ENCODE data around the gene AMFR. TPM values are rescaled to one million over a fixed set of nuclear protein-coding genes. Genes with fewer than 3 reads are reported as not detected.

Gene AMFR
- total and polyA plus RNA-seq, 2 of the 8 experiments (the other 6 are each of a cell fraction or from before 2014, with no cell fraction given): 18.6 to 21.7 TPM

- Histone ChIP-seq H3K18ac (ENCODE audit: extremely low read depth, low read length) (no peak overlapping the region), H2BK120ac (replicated peaks; ENCODE audit: low read depth, low read length) (no peak overlapping the region), H3K27me3 (replicated peaks in 1 of 4; ENCODE audit: control insufficient read depth in 3 of 4, extremely low read depth in 1 of 4, insufficient read depth in 3 of 4, low read length in 3 of 4) (no peaks in the 10 kb centered on the region), H4K8ac (ENCODE audit: extremely low read depth, insufficient read depth, low read length) (no peak overlapping the region), H3K23me2 (ENCODE audit: low read depth, low read length) (no peaks in the 10 kb centered on the region), H2AK5ac (ENCODE audit: low read depth, low read length) (no peak overlapping the region), H3K4ac (replicated peaks; ENCODE audit: insufficient read length, low read depth, low read length) (no peak overlapping the region), H3K79me1 (ENCODE audit: low read depth, low read length) (no peaks in the 10 kb centered on the region), H3K14ac (ENCODE audit: insufficient read length) (no peak overlapping the region), H3K56ac (replicated peaks; ENCODE audit: insufficient read length, low read depth, low read length) (no peak overlapping the region), H4K5ac (ENCODE audit: insufficient read length, low read depth, low read length) (no peak overlapping the region), H2BK12ac (ENCODE audit: low read depth, low read length) (no peak overlapping the region), H2BK5ac (ENCODE audit: low read depth, low read length) (no peak overlapping the region), H3K4me3 (ENCODE audit: extremely low read depth in 1 of 4, insufficient read depth in 2 of 4, low read depth in 3 of 4, low read length in 4 of 4) (no peak overlapping the region), H3K79me2 (ENCODE audit: control insufficient read depth in 1 of 2, insufficient read depth in 2 of 2, low read length in 2 of 2) (no peaks in the 10 kb centered on the region), H4K91ac (replicated peaks; ENCODE audit: insufficient read length, low read length) (no peak overlapping the region), H2AFZ (ENCODE audit: low read length) (no peak overlapping the region), H2BK15ac (ENCODE audit: low read length) (no peak overlapping the region), H3K9me3 (ENCODE audit: insufficient read depth in 2 of 2, low read depth in 1 of 2, low read length in 1 of 2) (no peaks in the 10 kb centered on the region), H3K9ac (replicated peaks in 1 of 4; ENCODE audit: extremely low read depth in 1 of 4, low read depth in 3 of 4, low read length in 3 of 4) (no peak overlapping the region), H3K27ac (ENCODE audit: low read depth, low read length) (no peak overlapping the region), H4K20me1 (replicated peaks in 1 of 2; ENCODE audit: control insufficient read depth in 1 of 2, insufficient read depth in 2 of 2, low read length in 2 of 2) (no peaks in the 10 kb centered on the region), H2BK20ac (ENCODE audit: low read length) (no peak overlapping the region), H3K4me2 (ENCODE audit: insufficient read depth in 1 of 2, low read depth in 2 of 2, low read length in 2 of 2) (no peak overlapping the region), H3K36me3 (ENCODE audit: control insufficient read depth in 2 of 4, insufficient read depth in 4 of 4, low read length in 3 of 4) (peaks cover 0 to 6% (median 3%) of the 10 kb centered on the region in 4 experiments; a peak in 4 of 8 replicates), H3K4me1 (replicated peaks in 1 of 4; ENCODE audit: control insufficient read depth in 3 of 4, insufficient read depth in 4 of 4, low read length in 3 of 4) (no peaks in the 10 kb centered on the region; a peak in 1 of 7 replicates), H3K23ac (ENCODE audit: insufficient read length) (no peak overlapping the region)
- DNase-seq (ENCODE audit: low read depth in 1 of 2, low spot score in 2 of 2) (no peak), FAIRE-seq (no peak)
- POLR2A ChIA-PET (ENCODE audit: partially characterized antibody): no interaction called here
- CTCF ChIA-PET (ENCODE audit: partially characterized antibody): interaction anchor here (0.9 to 1.2 kb wide), 2 partner anchors 9 to 11 kb away, joined by 3 to 4 read pairs; no protein-coding TSS in a partner anchor
- 88% methylated on average over 4 of the region's 4 CpGs; no CpG with 5 or more reads in 1 of the 2 experiments for WGBS, 2 experiments (ENCODE audit: extremely low coverage in 1 of 2, insufficient coverage in 1 of 2, insufficient read length in 1 of 2, insufficient replicate concordance in 2 of 2, low coverage in 1 of 2, low lambda C conversion rate in 2 of 2, missing lambda C conversion rate in 1 of 2)
- TF ChIP-seq HDAC2 (IDR thresholded peaks at IDR 0.05; ENCODE audit: borderline replicate concordance in 1 of 2, low read depth in 2 of 2, low read length in 2 of 2): no peak
- TF ChIP-seq NANOG (IDR thresholded peaks at IDR 0.05; ENCODE audit: insufficient read depth, low read depth, low read length, poor library complexity, severe bottlenecking): no peak
- no peak for TF ChIP-seq GTF2F1 (IDR thresholded peaks at IDR 0.05; ENCODE audit: borderline replicate concordance, low read depth, low read length)
- TF ChIP-seq SAP30 (IDR thresholded peaks at IDR 0.05; ENCODE audit: insufficient read depth, insufficient replicate concordance, low read length): no peak
- no peak for TF ChIP-seq ASH2L (IDR thresholded peaks at IDR 0.05; ENCODE audit: low read length)
- no peak for TF ChIP-seq YY1 (IDR thresholded peaks at IDR 0.05; ENCODE audit: low read depth, low read length)
- no peak for TF ChIP-seq TEAD4 (IDR thresholded peaks at IDR 0.05; ENCODE audit: low read depth, low read length)
- TF ChIP-seq FOSL1 (IDR thresholded peaks at IDR 0.05; ENCODE audit: insufficient read depth, low read depth, low read length): no peak
- TF ChIP-seq CREB1 (IDR thresholded peaks at IDR 0.05): no peak
- no peak for TF ChIP-seq CBX8 (IDR thresholded peaks at IDR 0.05; ENCODE audit: borderline replicate concordance, low read depth, low read length)
- no peak for TF ChIP-seq CHD2 (IDR thresholded peaks at IDR 0.05; ENCODE audit: low read length)
- no peak for TF ChIP-seq KDM1A (IDR thresholded peaks at IDR 0.05; ENCODE audit: borderline replicate concordance, low read length)
- TF ChIP-seq EGR1 (IDR thresholded peaks at IDR 0.05; ENCODE audit: borderline replicate concordance, low read depth, low read length): no peak
- TF ChIP-seq POU5F1 (IDR thresholded peaks at IDR 0.05; ENCODE audit: low read depth, low read length): no peak
- TF ChIP-seq, protein P1, sequence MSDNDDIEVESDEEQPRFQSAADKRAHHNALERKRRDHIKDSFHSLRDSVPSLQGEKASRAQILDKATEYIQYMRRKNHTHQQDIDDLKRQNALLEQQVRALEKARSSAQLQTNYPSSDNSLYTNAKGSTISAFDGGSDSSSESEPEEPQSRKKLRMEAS (IDR thresholded peaks at IDR 0.05): no peak
Observed at GRCh38 chr16:56409195-56409594, 16.1 kb downstream of the AMFR start.
